Activated naive CD8-positive, alpha-beta T cell treated with anti-CD3 and anti-CD28 coated beads, Interleukin-2, amount 50 U/mL, for 24 hours (primary cell): Measurements from ENCODE around the gene UAP1L1.

Experiments used
- ATAC-seq: fragments of 150-1000 bp; cut with Tn5 transposase; one replicate; pipeline ENCODE4 v1.10.0; 2021
- DNase-seq: peaks from one replicate; pipeline ENCODE4 v3.0.0; 2021
- H3K27ac Mint-ChIP-seq: one replicate; pipeline ENCODE4 v1.8.0; 2021; ENCODE audit warnings: mild to moderate bottlenecking, mixed read lengths
- H3K27me3 Mint-ChIP-seq: one replicate; pipeline ENCODE4 v1.8.0; 2021; ENCODE audit warnings: mixed read lengths
- H3K36me3 Mint-ChIP-seq: one replicate; pipeline ENCODE4 v1.8.0; 2021; ENCODE audit warnings: low read depth, mixed read lengths
- H3K4me1 Mint-ChIP-seq: one replicate; pipeline ENCODE4 v1.8.0; 2021; ENCODE audit warnings: mixed read lengths
- H3K4me3 Mint-ChIP-seq: one replicate; pipeline ENCODE4 v1.8.0; 2021; ENCODE audit warnings: mild to moderate bottlenecking, moderate library complexity, mixed read lengths
- H3K9me3 Mint-ChIP-seq: one replicate; pipeline ENCODE4 v1.8.0; 2021; ENCODE audit warnings: mixed read lengths

UAP1L1 gene

GRCh38 chr9:137086531-137087408 is 9.5 kb downstream of the UAP1L1 start, which contains the start of gene MAN1B1:
TSS of gene MAN1B1 (plus strand) at chr9:137086985. CDS start at chr9:137087000, 15 bp downstream.
- Mint-ChIP-seq H3K4me3 (peak within 1 kb of the TSS; percentile 88), H3K27ac (peak within 1 kb of the TSS; percentile 95), H3K9me3 (no peaks in the 10 kb centered on the region), H3K4me1 (peaks cover 45% of the 10 kb centered on the region), H3K36me3 (peaks cover 2% of the 10 kb centered on the region), H3K27me3 (no peaks in the 10 kb centered on the region)
- DNase-seq = peak; percentile 100
- ATAC-seq = peak; percentile 84

DNA sequence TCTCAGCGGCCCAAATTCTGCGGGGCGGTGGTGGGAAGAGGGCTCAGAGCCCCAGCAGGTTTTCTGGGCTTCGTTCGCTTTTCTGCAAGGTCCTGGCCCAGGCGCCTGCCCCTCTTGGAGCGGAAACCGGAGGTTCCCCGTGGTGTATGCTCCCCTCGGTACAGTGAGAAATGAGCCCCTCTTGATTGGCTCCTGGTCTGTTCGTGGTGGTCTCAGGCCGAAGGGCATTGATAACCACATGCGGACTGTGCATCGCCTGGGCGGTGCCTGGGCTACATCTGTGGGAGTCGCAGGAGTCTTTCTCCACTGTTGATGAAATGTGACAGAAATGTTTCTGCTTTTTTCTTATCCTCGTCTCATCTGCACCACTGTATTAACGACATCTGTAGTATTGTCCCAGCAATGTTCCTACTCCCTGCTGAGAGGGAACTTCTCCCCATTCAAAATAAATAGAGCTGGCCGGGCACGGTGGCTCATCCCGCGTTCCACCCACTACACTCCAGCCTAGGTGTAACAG is 10.2 kb downstream of the UAP1L1 start:
- no peak for ATAC-seq
- Mint-ChIP-seq H3K4me1 (peaks cover 45% of the 10 kb centered on the region), H3K36me3 (peaks cover 2% of the 10 kb centered on the region), H3K27ac (peak overlapping the region; percentile 82), H3K27me3 (no peaks in the 10 kb centered on the region), H3K4me3 (peak overlapping the region; percentile 85), H3K9me3 (no peaks in the 10 kb centered on the region)
- no peak for DNase-seq

DNA sequence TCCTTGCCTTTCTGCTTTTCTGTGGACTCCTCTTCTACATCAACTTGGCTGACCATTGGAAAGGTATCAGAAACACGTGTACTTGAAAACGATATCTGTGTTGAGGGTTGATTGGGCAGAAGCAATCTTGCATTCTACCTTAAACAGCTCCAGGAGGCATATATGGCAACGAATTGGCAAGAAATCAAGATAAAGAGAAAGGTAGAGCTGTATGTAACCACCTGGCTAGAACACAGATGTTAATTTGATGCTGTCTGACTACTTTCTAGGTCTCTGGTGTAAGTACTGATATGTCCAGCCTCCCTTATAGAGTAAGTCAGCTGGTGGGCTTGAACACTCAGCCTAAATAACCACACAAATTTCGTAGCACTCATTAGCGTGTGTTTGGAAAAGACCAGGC is 10.8 kb downstream of the UAP1L1 start:
- peaks cover 41% of the 10 kb centered on the region for H3K4me1 Mint-ChIP-seq
- H3K27me3 Mint-ChIP-seq = no peaks in the 10 kb centered on the region
- no peaks in the 10 kb centered on the region for H3K9me3 Mint-ChIP-seq
- no peak for DNase-seq
- no peak for ATAC-seq
- H3K36me3 Mint-ChIP-seq = peaks cover 6% of the 10 kb centered on the region
- peak overlapping the region; percentile 85 for H3K4me3 Mint-ChIP-seq
- peak overlapping the region; percentile 82 for H3K27ac Mint-ChIP-seq

- H3K36me3 Mint-ChIP-seq = peaks cover 4% of the 10 kb centered on the region
- H3K27ac Mint-ChIP-seq = no peak overlapping the region
- DNase-seq = no peak
- no peak overlapping the region for H3K4me3 Mint-ChIP-seq
- H3K4me1 Mint-ChIP-seq = peaks cover 34% of the 10 kb centered on the region
- ATAC-seq = no peak
- H3K9me3 Mint-ChIP-seq = no peaks in the 10 kb centered on the region
- no peaks in the 10 kb centered on the region for H3K27me3 Mint-ChIP-seq
These were observed 12.1 kb downstream of the UAP1L1 start for GRCh38 chr9:137089232-137089947.

- DNase-seq (peak; percentile 87), ATAC-seq (peak; percentile 97)
- peak overlapping the region; percentile 93 for H3K27ac Mint-ChIP-seq
- H3K27me3 Mint-ChIP-seq = no peaks in the 10 kb centered on the region
- no peaks in the 10 kb centered on the region for H3K9me3 Mint-ChIP-seq
- H3K36me3 Mint-ChIP-seq = peaks cover 16% of the 10 kb centered on the region
- H3K4me1 Mint-ChIP-seq = peaks cover 19% of the 10 kb centered on the region
- peak overlapping the region; percentile 79 for H3K4me3 Mint-ChIP-seq
These were observed 18.6 kb downstream of the UAP1L1 start for GRCh38 chr9:137095664-137096517.

DNA sequence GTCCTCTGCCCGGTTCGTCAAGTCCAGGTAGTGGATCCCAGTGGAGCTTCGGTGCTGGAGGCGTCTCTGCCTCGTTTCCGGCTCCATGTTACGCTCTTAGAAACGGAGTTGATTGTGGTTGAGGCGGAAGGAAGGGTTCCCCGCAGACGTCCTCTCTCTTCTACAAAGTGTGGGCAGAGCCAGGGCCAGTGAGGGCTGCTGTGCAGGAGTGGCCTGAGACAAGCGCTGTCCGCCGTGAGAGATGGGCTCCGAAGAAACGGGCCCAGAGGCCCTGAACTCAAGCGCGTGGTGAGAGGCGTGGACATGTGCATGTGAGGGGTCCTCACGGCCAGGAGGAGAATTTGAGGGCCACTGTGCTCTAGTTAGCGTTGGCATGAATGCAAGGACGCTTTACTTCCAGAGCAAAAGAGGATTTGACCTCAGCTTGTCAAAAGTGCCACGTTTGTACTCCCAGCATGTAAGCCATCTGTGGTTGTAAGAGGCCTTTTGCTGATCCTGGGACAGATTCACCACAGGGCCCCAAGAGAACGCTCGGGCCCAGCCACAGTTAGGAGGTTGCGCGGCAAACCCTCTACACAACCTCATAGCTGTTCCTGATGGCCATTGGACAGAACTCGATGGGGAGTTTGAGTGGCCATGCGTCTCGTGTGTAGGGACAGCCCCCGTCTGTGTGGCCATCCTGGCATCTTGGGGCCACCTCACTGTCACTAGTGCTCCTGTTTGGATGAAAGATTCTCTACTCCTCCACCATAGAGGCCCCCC is 19.6 kb downstream of the UAP1L1 start:
- Mint-ChIP-seq H3K4me1 (peaks cover 19% of the 10 kb centered on the region), H3K9me3 (no peaks in the 10 kb centered on the region), H3K27ac (no peak overlapping the region), H3K36me3 (peaks cover 16% of the 10 kb centered on the region), H3K4me3 (peak overlapping the region; percentile 79), H3K27me3 (no peaks in the 10 kb centered on the region)
- no peak for DNase-seq
- ATAC-seq = no peak

DNA sequence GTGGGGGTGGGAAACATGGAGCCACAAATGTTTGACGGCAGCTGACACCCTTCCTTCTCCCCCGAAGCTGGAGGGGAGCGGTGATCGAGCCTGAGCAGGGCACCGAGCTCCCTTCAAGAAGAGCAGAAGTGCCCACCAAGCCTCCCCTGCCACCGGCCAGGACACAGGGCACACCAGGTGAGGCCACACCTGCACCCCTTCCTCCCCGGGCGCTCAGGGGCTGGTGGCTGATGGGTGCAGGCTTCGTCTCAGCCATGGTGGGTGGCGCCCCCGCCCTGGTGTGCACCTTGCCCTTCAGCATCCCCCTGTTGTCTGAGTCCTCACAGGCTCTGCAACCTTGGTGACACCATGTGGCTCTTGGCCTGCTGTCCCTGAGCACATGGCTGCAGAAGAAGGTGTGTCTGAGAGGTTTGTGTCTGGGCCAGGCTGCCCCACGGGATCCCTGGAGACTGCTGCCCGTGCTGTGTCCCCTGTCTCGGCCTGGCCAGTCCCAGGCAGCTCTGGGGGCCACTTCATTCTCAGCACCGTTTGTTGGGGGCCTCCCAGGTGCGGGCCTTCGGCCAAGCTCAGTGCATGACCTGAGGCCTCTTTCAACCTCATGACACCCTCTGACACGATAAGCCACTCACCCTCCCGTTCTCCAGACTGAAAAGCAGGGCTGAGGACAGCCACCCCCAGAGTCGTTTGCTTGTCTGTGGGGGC is 20.6 kb downstream of the UAP1L1 start:
- H3K27me3 Mint-ChIP-seq = no peaks in the 10 kb centered on the region
- no peak overlapping the region for H3K4me3 Mint-ChIP-seq
- H3K27ac Mint-ChIP-seq = no peak overlapping the region

GRCh38 chr9:137099231-137099630 is 21.9 kb downstream of the UAP1L1 start:
- ATAC-seq = no peak
- peaks cover 3% of the 10 kb centered on the region for H3K9me3 Mint-ChIP-seq
- no peak for DNase-seq
- no peak overlapping the region for H3K4me3 Mint-ChIP-seq
- peaks cover 18% of the 10 kb centered on the region for H3K4me1 Mint-ChIP-seq
- H3K36me3 Mint-ChIP-seq = peaks cover 12% of the 10 kb centered on the region
- H3K27ac Mint-ChIP-seq = no peak overlapping the region
- no peaks in the 10 kb centered on the region for H3K27me3 Mint-ChIP-seq

More for the DNA sequence above, 20.6 kb downstream of the UAP1L1 start:
- peaks cover 19% of the 10 kb centered on the region for H3K4me1 Mint-ChIP-seq
- H3K36me3 Mint-ChIP-seq = peaks cover 13% of the 10 kb centered on the region
- no peaks in the 10 kb centered on the region for H3K9me3 Mint-ChIP-seq
- ATAC-seq = no peak
- DNase-seq = no peak

- Mint-ChIP-seq H3K36me3 (peaks cover 10% of the 10 kb centered on the region), H3K4me1 (no peaks in the 10 kb centered on the region), H3K27me3 (no peaks in the 10 kb centered on the region), H3K27ac (no peak overlapping the region), H3K4me3 (no peak overlapping the region), H3K9me3 (peaks cover 3% of the 10 kb centered on the region)
- ATAC-seq = no peak
- DNase-seq = no peak
These were observed 26.1 kb downstream of the UAP1L1 start for GRCh38 chr9:137103206-137103999.

GRCh38 chr9:137105814-137106661 is 28.7 kb downstream of the UAP1L1 start:
- Mint-ChIP-seq H3K36me3 (peaks cover 10% of the 10 kb centered on the region), H3K27me3 (no peaks in the 10 kb centered on the region), H3K4me1 (no peaks in the 10 kb centered on the region), H3K4me3 (no peak overlapping the region), H3K27ac (no peak overlapping the region), H3K9me3 (peaks cover 3% of the 10 kb centered on the region)
- ATAC-seq (no peak), DNase-seq (no peak)

DNA sequence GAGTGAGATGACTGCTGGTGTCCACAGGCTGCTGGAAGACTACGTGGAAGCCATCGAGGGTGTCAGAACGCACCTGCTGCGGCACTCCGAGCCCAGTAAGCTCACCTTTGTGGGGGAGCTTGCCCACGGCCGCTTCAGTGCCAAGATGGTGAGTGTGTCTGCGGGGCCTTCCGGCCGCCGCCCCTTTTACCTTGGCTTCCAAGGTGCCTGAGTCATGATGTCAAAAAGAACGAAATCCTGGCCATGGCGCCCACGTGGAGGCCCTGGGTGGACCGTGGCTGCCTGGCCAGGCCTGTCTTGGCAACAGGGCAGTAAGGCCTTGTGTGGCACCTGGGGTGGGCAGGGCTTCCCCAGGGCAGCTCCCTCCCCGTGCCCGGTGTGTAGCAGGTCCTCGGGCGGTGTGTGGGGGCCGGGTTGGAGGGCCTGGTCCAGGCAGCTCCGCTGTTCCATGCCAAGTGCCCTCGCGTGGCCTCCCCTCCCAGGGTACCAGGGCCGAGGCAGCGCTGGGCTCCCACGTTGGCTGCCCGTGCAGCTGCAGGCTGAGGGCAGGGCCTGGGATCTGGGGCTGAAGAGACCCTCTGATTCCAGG is 29.4 kb downstream of the UAP1L1 start:
- Mint-ChIP-seq H3K27me3 (no peaks in the 10 kb centered on the region), H3K9me3 (peaks cover 3% of the 10 kb centered on the region), H3K27ac (no peak overlapping the region), H3K36me3 (peaks cover 10% of the 10 kb centered on the region), H3K4me1 (no peaks in the 10 kb centered on the region), H3K4me3 (no peak overlapping the region)
- ATAC-seq (no peak), DNase-seq (no peak)
